ENCODE data around the gene MARCHF10. TPM values are rescaled to one million over a fixed set of nuclear protein-coding genes. Genes with fewer than 3 reads are reported as not detected.

The MARCHF10 gene
- total RNA-seq, 1 experiment from 2014 or later = not detected

GRCh38 chr17:62672957-62673356, 135.2 kb downstream of the MARCHF10 start:
- peaks cover 9 to 14% of the 10 kb centered on the region in 2 experiments; a peak in 3 of 4 replicates for H3K4me1 ChIP-seq (ENCODE audit: control insufficient read depth in 1 of 2, insufficient read depth in 2 of 2, low read length in 2 of 2)
- ChIA-PET CTCF (interaction anchor here (0.7 to 3.5 kb wide), 7 partner anchors 14 to 806 kb away, joined by 3 to 47 read pairs (median 5); no protein-coding TSS in a partner anchor), POLR2A (no interaction called here), RAD21 (ENCODE audit: low non-redundant PET in 1 of 2, low total read pairs in 2 of 2, uncharacterized antibody in 2 of 2, unreplicated experiment in 2 of 2) (interaction anchor here (0.5 to 1.3 kb wide), 6 partner anchors 47 to 765 kb away, joined by 3 to 4 read pairs (median 3); no protein-coding TSS in a partner anchor)
- H3K79me2 ChIP-seq (ENCODE audit: insufficient read depth, low read length) = no peaks in the 10 kb centered on the region
- DNase-seq (ENCODE audit: low read depth, low spot score) = no peak
- no peak for TF ChIP-seq SIN3A (IDR thresholded peaks at IDR 0.05; ENCODE audit: low read depth)
- TF ChIP-seq EGR1 (IDR thresholded peaks at IDR 0.05; ENCODE audit: low read depth) = no peak
- TF ChIP-seq RAD21 (IDR thresholded peaks at IDR 0.05; ENCODE audit: low read depth) = no peak
- no peak for TF ChIP-seq SRF (IDR thresholded peaks at IDR 0.05; ENCODE audit: low read depth)
- TF ChIP-seq EZH2 (IDR thresholded peaks at IDR 0.05) = no peak
- TF ChIP-seq, protein P1, sequence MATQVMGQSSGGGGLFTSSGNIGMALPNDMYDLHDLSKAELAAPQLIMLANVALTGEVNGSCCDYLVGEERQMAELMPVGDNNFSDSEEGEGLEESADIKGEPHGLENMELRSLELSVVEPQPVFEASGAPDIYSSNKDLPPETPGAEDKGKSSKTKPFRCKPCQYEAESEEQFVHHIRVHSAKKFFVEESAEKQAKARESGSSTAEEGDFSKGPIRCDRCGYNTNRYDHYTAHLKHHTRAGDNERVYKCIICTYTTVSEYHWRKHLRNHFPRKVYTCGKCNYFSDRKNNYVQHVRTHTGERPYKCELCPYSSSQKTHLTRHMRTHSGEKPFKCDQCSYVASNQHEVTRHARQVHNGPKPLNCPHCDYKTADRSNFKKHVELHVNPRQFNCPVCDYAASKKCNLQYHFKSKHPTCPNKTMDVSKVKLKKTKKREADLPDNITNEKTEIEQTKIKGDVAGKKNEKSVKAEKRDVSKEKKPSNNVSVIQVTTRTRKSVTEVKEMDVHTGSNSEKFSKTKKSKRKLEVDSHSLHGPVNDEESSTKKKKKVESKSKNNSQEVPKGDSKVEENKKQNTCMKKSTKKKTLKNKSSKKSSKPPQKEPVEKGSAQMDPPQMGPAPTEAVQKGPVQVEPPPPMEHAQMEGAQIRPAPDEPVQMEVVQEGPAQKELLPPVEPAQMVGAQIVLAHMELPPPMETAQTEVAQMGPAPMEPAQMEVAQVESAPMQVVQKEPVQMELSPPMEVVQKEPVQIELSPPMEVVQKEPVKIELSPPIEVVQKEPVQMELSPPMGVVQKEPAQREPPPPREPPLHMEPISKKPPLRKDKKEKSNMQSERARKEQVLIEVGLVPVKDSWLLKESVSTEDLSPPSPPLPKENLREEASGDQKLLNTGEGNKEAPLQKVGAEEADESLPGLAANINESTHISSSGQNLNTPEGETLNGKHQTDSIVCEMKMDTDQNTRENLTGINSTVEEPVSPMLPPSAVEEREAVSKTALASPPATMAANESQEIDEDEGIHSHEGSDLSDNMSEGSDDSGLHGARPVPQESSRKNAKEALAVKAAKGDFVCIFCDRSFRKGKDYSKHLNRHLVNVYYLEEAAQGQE (IDR thresholded peaks at IDR 0.05; ENCODE audit: low read depth) = no peak
- TF ChIP-seq, protein P2, sequence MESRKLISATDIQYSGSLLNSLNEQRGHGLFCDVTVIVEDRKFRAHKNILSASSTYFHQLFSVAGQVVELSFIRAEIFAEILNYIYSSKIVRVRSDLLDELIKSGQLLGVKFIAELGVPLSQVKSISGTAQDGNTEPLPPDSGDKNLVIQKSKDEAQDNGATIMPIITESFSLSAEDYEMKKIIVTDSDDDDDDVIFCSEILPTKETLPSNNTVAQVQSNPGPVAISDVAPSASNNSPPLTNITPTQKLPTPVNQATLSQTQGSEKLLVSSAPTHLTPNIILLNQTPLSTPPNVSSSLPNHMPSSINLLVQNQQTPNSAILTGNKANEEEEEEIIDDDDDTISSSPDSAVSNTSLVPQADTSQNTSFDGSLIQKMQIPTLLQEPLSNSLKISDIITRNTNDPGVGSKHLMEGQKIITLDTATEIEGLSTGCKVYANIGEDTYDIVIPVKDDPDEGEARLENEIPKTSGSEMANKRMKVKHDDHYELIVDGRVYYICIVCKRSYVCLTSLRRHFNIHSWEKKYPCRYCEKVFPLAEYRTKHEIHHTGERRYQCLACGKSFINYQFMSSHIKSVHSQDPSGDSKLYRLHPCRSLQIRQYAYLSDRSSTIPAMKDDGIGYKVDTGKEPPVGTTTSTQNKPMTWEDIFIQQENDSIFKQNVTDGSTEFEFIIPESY (IDR thresholded peaks at IDR 0.05; ENCODE audit: extremely low read depth, insufficient replicate concordance, low read length) = no peak
- no peak for TF ChIP-seq JUND (IDR thresholded peaks at IDR 0.05)
- no peak for TF ChIP-seq POLR2AphosphoS5 (IDR thresholded peaks at IDR 0.05; ENCODE audit: low read depth, low read length)
- no peaks in the 10 kb centered on the region for H3K9me3 ChIP-seq (ENCODE audit: control insufficient read depth in 1 of 2, insufficient read depth in 1 of 2, low read depth in 1 of 2, low read length in 2 of 2)
- H3K9ac ChIP-seq (ENCODE audit: low read length) = no peak overlapping the region
- no peak overlapping the region for H3K4me3 ChIP-seq (replicated peaks in 1 of 2; ENCODE audit: low read depth in 1 of 2, low read length in 2 of 2)
- H3K9me2 ChIP-seq (ENCODE audit: insufficient read depth) = no peaks in the 10 kb centered on the region
- intact Hi-C loops (cut with micrococcal nuclease) = loop anchor here (1.0 to 10.0 kb wide), 3 partner anchors 295 to 733 kb away; no protein-coding TSS in a partner anchor
- H2AFZ ChIP-seq (ENCODE audit: low read depth, low read length, poor library complexity, severe bottlenecking) = no peak overlapping the region
- BruUV-seq (replicated peaks) = no TSS peak
- no peaks in the 10 kb centered on the region for H3K36me3 ChIP-seq (ENCODE audit: control insufficient read depth in 1 of 2, insufficient read depth in 2 of 2, low read length in 2 of 2)
- ATAC-seq = no peak
- H4K20me1 ChIP-seq (ENCODE audit: insufficient read depth) = no peaks in the 10 kb centered on the region
- no peaks in the 10 kb centered on the region for H3K27me3 ChIP-seq (ENCODE audit: insufficient read depth, low read length)
- H3K27ac ChIP-seq (ENCODE audit: low read depth, low read length) = no peak overlapping the region
- no peak overlapping the region for H3K4me2 ChIP-seq (ENCODE audit: low read length)
